Hepatocyte (in vitro differentiated cells): ENCODE results near the gene REXO1.

Source experiments
- CTCF ChIP-seq: fragments of 200-600 bp; sonication (generic); IDR thresholded peaks from 2 replicates; pipeline ENCODE4 v1.5.1; 2016; ENCODE audit warnings: antibody characterized with exemption, mild to moderate bottlenecking; ENCODE audit not compliant: poor library complexity
- EZH2 ChIP-seq: fragments of 200-600 bp; sonication (generic); IDR thresholded peaks from 2 replicates; pipeline ENCODE4 v1.6.1; 2016; ENCODE audit warnings: antibody characterized with exemption, mild to moderate bottlenecking, borderline replicate concordance
- EZH2phosphoT487 ChIP-seq: fragments of 200-600 bp; sonication (generic); IDR thresholded peaks from one replicate; pipeline ENCODE4 v1.6.1; 2018; ENCODE audit warnings: antibody characterized with exemption, mild to moderate bottlenecking, low read depth, moderate library complexity; ENCODE audit not compliant: unreplicated experiment, severe bottlenecking

- TF ChIP-seq CTCF (no peak), EZH2phosphoT487 (no peak), EZH2 (no peak)
Measured at GRCh38 chr19:1791879-1792278, 56.4 kb downstream of the REXO1 start.
